Sigmoid colon (tissue), 7 donors: ENCODE measurements around the gene LSMEM2. TPM values are rescaled to one million over a fixed set of nuclear protein-coding genes. Genes with fewer than 3 reads are reported as not detected.
"Not testable (repeated sequence)": the region's sequence is repeated elsewhere in the genome, so short reads cannot be mapped to it uniquely, and the experiment has no call there.

Experiments used
- DNase-seq: peaks from one replicate; pipeline ENCODE4 v3.0.0-alpha.2; 2019
- H3K27ac ChIP-seq, 4 donors: fragments of 200-600 bp; sonication (generic); one replicate each; pipeline ENCODE4 v1.5.1; 2016 to 2019; ENCODE audit warnings: mild to moderate bottlenecking in 1 of 4
- H3K27me3 ChIP-seq, 3 donors: fragments of 200-600 bp; sonication (generic); one replicate each; pipeline ENCODE4 v1.5.1; 2019; ENCODE audit warnings: mild to moderate bottlenecking in 1 of 3
- H3K36me3 ChIP-seq, 4 donors: fragments of 200-600 bp; sonication (generic); one replicate each; pipeline ENCODE4 v1.5.1; 2016 to 2019
- H3K4me1 ChIP-seq, 4 donors: fragments of 200-600 bp; sonication (generic); one replicate each; pipeline ENCODE4 v1.5.1; 2017 to 2019
- H3K4me3 ChIP-seq, 4 donors: fragments of 200-600 bp; sonication (generic); one replicate each; pipeline ENCODE4 v1.5.1; 2017 to 2019; ENCODE audit warnings: mild to moderate bottlenecking in 2 of 4, moderate library complexity in 1 of 4
- H3K9me3 ChIP-seq, 4 donors: fragments of 200-600 bp in 3 of 4; sonication (generic) in 3 of 4; one replicate each; pipeline versions ENCODE4 v1.5.1 to v1.6.1; 2013 to 2019
- EP300 ChIP-seq, 4 donors: sonication (generic); formaldehyde crosslinking; IDR thresholded peaks; one replicate each; pipeline ENCODE4 v1.6.1; 2017; ENCODE audit warnings: antibody characterized with exemption in 4 of 4
- POLR2A ChIP-seq, 2 donors: fragments of 450-650 bp; IDR thresholded peaks; one replicate each; pipeline ENCODE4 v1.6.1; 2016; ENCODE audit warnings: antibody characterized with exemption in 2 of 2, mild to moderate bottlenecking in 2 of 2, moderate library complexity in 2 of 2
- POLR2AphosphoS5 ChIP-seq, 4 donors: sonication (generic); formaldehyde crosslinking; IDR thresholded peaks; one replicate each; pipeline ENCODE4 v1.6.1; 2017; ENCODE audit warnings: antibody characterized with exemption in 4 of 4
- WGBS, 2 donors: extraction: QIAGEN DNeasy Blood & Tissue Kit; methylation state at CpG; one replicate each; pipeline ENCODE4 v1.1.7; 2013; 5-methylcytosine and 5-hydroxymethylcytosine counted together
- intact Hi-C: fragments of 100-400 bp; cut with DNase I; formaldehyde crosslinking; loops from one replicate; pipeline ENCODE4 v1.15.1; 2023
- polyA plus RNA-seq, 3 donors: library from polyadenylated mRNA; stranded (reverse); fragments of 200-250 nt; gene quantifications; one replicate each; pipeline ENCODE4 v1.2.3, GENCODE V29; 2013
- total RNA-seq, 4 donors: library from RNA; depleted of rRNA; stranded (reverse); fragments of >200 nt; gene quantifications; one replicate each; pipeline ENCODE4 v1.1.0, GENCODE V29; 2016
- TF ChIP-seq, protein P1 (sequence below), 4 experiments: fragments of 450-650 bp in 3 of 4; fragments of 200-600 bp in 1 of 4; IDR thresholded peaks; one replicate each; pipeline ENCODE4 v1.5.1; 2016 to 2019; ENCODE audit warnings: antibody characterized with exemption in 4 of 4, mild to moderate bottlenecking in 3 of 4, moderate library complexity in 2 of 4
- donor health status: healthy with polysubstance abuse.
- donor health status: Bipolar disorder and iron deficiency.
- donor health status: healthy.

Gene LSMEM2
- total and polyA plus RNA-seq, 7 donors = 0.13 to 0.46 TPM; not detected in 5

DNA sequence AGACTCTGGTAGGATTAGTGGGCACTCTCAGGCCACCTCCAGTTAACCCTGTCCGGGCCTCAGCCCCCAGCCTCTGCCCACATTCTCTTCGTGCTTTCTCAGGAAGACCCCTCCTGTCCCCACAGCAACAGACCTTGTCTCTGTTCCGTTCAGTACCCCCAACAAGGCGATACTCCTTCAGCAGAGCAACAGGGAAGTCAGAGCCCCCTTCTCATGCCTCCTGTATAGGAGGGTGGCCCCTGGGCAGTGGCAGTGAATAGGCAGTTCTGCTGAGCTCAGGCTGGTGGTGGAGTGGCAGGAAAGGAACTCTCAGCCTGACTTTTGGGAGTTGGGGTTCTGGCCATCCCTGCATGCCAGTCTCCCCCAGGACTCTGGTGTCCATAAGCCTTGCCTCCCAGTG is 9.4 kb upstream of the LSMEM2 start:
- Histone ChIP-seq H3K4me1 (peaks cover 0 to 80% (median 71%) of the 10 kb centered on the region in 4 donors), H3K27me3 (peaks cover 0 to 8% (median 0%) of the 10 kb centered on the region in 3 donors), H3K9me3 (no peaks in the 10 kb centered on the region), H3K27ac (peak overlapping the region; percentile 93 to 99 (median 99)), H3K36me3 (no peaks in the 10 kb centered on the region), H3K4me3 (peak overlapping the region; percentile 14 to 43 (median 36))
- intact Hi-C loops = no loop called here
- DNase-seq = no peak
- WGBS, 2 donors = 31 to 64% methylated on average over 4 of the region's 4 CpGs
- no peak for TF ChIP-seq EP300 (IDR thresholded peaks at IDR 0.05)
- TF ChIP-seq, protein P1, sequence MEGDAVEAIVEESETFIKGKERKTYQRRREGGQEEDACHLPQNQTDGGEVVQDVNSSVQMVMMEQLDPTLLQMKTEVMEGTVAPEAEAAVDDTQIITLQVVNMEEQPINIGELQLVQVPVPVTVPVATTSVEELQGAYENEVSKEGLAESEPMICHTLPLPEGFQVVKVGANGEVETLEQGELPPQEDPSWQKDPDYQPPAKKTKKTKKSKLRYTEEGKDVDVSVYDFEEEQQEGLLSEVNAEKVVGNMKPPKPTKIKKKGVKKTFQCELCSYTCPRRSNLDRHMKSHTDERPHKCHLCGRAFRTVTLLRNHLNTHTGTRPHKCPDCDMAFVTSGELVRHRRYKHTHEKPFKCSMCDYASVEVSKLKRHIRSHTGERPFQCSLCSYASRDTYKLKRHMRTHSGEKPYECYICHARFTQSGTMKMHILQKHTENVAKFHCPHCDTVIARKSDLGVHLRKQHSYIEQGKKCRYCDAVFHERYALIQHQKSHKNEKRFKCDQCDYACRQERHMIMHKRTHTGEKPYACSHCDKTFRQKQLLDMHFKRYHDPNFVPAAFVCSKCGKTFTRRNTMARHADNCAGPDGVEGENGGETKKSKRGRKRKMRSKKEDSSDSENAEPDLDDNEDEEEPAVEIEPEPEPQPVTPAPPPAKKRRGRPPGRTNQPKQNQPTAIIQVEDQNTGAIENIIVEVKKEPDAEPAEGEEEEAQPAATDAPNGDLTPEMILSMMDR (IDR thresholded peaks at IDR 0.05) = no peak
- no peak for TF ChIP-seq POLR2A (IDR thresholded peaks at IDR 0.05)
- TF ChIP-seq POLR2AphosphoS5 (IDR thresholded peaks at IDR 0.05) = no peak

DNA sequence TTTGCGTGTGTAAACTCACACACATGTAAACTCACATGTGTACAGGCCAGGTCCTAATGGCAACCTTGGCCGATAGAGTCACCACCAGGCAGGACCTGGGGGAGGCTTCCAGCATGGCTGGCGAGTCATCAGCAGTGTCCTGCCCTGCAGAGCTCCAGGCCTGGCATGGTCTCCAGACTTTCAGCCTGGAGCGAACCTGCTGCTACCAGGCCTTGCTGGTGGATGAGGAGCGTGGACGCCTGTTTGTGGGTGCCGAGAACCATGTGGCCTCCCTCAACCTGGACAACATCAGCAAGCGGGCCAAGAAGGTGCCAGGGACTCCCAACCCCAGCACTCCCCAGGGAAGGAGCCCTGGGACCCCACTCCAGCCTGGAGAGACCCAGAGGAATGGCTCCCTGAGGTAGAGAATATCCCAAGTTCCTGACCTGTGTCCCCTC is 8.9 kb upstream of the LSMEM2 start:
- peaks cover 0 to 74% (median 66%) of the 10 kb centered on the region in 4 donors for H3K4me1 ChIP-seq

DNA sequence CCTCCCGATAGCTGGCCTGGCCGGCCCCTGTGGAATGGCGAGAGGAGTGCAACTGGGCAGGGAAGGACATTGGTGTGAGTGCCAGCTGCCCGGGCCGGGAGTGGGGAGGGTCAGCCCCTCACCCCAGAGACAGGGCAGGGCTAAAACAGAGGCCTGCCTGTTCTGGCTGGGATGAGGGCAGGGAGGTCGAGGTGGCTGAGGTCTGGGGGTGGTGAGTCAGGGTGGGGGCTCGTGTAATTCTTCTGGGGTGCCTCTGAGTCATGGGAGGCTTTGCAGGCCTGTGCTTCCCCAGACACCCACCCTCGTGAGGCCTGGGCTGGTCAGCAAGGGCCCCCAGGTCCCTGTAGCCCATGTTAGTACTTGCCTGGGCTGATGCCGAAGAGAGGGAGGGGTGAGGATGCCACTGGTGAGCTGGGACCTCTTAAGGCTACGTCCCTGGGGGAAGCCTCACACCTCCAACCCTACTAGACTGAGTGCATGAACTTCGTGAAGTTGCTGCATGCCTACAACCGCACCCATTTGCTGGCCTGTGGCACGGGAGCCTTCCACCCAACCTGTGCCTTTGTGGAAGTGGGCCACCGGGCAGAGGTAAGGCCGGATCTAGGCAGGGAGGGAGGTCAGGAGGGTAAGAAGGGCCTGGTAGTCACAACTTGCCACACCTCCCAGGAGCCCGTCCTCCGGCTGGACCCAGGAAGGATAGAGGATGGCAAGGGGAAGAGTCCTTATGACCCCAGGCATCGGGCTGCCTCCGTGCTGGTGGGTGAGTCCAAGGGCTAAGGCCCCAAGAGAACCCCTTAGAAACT is 8.3 kb upstream of the LSMEM2 start:
- no peaks in the 10 kb centered on the region for H3K9me3 ChIP-seq
- intact Hi-C loops = no loop called here
- TF ChIP-seq POLR2A (IDR thresholded peaks at IDR 0.05) (no peak), POLR2AphosphoS5 (IDR thresholded peaks at IDR 0.05) (peak in 2 of 4 donors; percentile 65 to 70)
- H3K4me1 ChIP-seq = peaks cover 0 to 68% (median 60%) of the 10 kb centered on the region in 4 donors
- H3K27me3 ChIP-seq = peaks cover 0 to 13% (median 0%) of the 10 kb centered on the region in 3 donors
- H3K27ac ChIP-seq = peak overlapping the region; percentile 93 to 99 (median 99)
- peaks cover 0 to 4% (median 0%) of the 10 kb centered on the region in 4 donors for H3K36me3 ChIP-seq
- 81 to 85% methylated on average over 19 of the region's 19 CpGs for WGBS, 2 donors
- no peak for DNase-seq
- peak overlapping the region in 3 of 4 donors; percentile 34 to 43 (median 39) for H3K4me3 ChIP-seq

More for the DNA sequence above, 8.9 kb upstream of the LSMEM2 start:
- WGBS, 2 donors = 86 to 90% methylated on average over 8 of the region's 8 CpGs
- H3K36me3 ChIP-seq = no peaks in the 10 kb centered on the region
- H3K27ac ChIP-seq = peak overlapping the region; percentile 93 to 99 (median 99)
- intact Hi-C loops = no loop called here
- H3K9me3 ChIP-seq = no peaks in the 10 kb centered on the region
- DNase-seq = no peak
- peak overlapping the region in 3 of 4 donors; percentile 34 to 43 (median 39) for H3K4me3 ChIP-seq
- TF ChIP-seq POLR2AphosphoS5 (IDR thresholded peaks at IDR 0.05) (no peak), EP300 (IDR thresholded peaks at IDR 0.05) (no peak), POLR2A (IDR thresholded peaks at IDR 0.05) (no peak)
- TF ChIP-seq, protein P1 (IDR thresholded peaks at IDR 0.05) = no peak
- H3K27me3 ChIP-seq = peaks cover 0 to 9% (median 0%) of the 10 kb centered on the region in 3 donors

DNA sequence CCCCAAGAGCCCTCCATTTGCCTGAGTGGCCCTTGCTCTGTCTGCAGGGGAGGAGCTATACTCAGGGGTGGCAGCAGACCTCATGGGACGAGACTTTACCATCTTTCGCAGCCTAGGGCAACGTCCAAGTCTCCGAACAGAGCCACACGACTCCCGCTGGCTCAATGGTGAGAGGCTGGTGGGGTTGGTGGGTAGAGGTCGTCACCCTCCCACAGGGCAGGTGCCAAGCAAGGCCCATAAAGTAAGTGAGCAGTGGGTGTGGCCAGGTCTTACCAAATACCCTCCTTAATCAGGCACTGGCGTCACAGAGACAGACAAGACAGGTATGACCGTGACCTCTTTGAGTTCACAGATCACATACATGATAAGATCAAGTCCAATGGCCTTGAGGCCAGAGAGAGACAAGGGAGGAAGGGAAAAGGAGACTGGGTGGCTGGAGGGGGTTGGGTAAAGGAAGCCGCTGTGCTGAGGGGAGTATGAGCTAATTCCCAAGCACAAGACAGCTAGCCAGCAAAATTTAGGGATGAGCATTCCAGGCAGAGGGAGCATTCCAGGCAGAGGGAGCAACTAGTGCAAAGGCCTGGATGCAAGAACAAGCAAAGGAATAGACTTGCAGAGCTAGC is 7.5 kb upstream of the LSMEM2 start:
- peak overlapping the region in 1 of 4 donors; percentile 43 for H3K4me3 ChIP-seq
- peaks cover 0 to 21% (median 0%) of the 10 kb centered on the region in 3 donors for H3K27me3 ChIP-seq
- H3K4me1 ChIP-seq = peaks cover 0 to 60% (median 52%) of the 10 kb centered on the region in 4 donors
- H3K36me3 ChIP-seq = peaks cover 0 to 10% (median 0%) of the 10 kb centered on the region in 4 donors
- TF ChIP-seq POLR2AphosphoS5 (IDR thresholded peaks at IDR 0.05) (no peak), EP300 (IDR thresholded peaks at IDR 0.05) (no peak), POLR2A (IDR thresholded peaks at IDR 0.05) (no peak)
- TF ChIP-seq, protein P1 (IDR thresholded peaks at IDR 0.05) = no peak
- H3K9me3 ChIP-seq = no peaks in the 10 kb centered on the region
- peak overlapping the region in 3 of 4 donors; percentile 93 to 99 (median 99) for H3K27ac ChIP-seq
- no peak for DNase-seq
- WGBS, 2 donors = 40 to 80% methylated on average over 10 of the region's 10 CpGs
- intact Hi-C loops = no loop called here

DNA sequence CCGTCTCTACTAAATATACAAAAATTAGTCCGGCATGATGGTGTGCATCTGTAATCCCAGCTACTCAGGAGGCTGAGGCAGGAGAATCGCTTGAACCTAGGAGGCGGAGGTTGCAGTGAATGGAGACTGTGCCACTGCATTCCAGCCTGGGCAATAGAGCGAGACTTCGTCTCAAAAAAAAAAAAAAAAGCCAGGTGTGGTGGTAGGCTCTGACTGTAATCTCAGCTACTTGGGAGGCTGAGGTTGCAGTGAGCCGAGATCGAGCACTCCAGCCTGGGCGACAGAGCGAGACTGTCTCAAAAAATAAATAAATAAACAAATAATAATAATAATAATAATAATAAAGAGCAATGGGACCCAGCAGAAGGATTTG is 6.4 kb upstream of the LSMEM2 start:
- not testable (repeated sequence) for H3K9me3 ChIP-seq, DNase-seq
- Histone ChIP-seq H3K36me3 (peaks cover 0 to 11% (median 0%) of the 10 kb centered on the region in 4 donors), H3K4me1 (peaks cover 0 to 49% (median 42%) of the 10 kb centered on the region in 4 donors), H3K4me3 (peak overlapping the region in 1 of 4 donors; percentile 45), H3K27me3 (peaks cover 0 to 21% (median 0%) of the 10 kb centered on the region in 3 donors), H3K27ac (peak overlapping the region in 3 of 4 donors; percentile 48 to 99 (median 65))
- intact Hi-C loops = loop anchor here (2.0 kb wide), 1 partner anchor 80 kb away; no protein-coding TSS in a partner anchor
- WGBS, 2 donors = 61 to 71% methylated on average over 10 of the region's 10 CpGs
